ENCODE results near the gene TSPOAP1.

Gene TSPOAP1

GRCh38 chr17:58330538-58330996 is 2.0 kb upstream of the TSPOAP1 start:
- Histone ChIP-seq H3K4me1 (ENCODE audit: control insufficient read depth, insufficient read depth, low read length) (peaks cover 21% of the 10 kb centered on the region), H3K4me3 (ENCODE audit: low read depth, low read length) (peak overlapping the region; percentile 89), H3K36me3 (ENCODE audit: control insufficient read depth, insufficient read depth, low read length) (peaks cover 3% of the 10 kb centered on the region), H3K9ac (ENCODE audit: low read depth, low read length) (peak overlapping the region; percentile 92), H3K9me3 (ENCODE audit: control insufficient read depth, insufficient read depth, low read length) (no peaks in the 10 kb centered on the region), H3K27me3 (ENCODE audit: control insufficient read depth, insufficient read depth, low read length) (no peaks in the 10 kb centered on the region)

GRCh38 chr17:58329810-58330537 is 1.4 kb upstream of the TSPOAP1 start:
- Histone ChIP-seq H3K4me3 (ENCODE audit: low read depth, low read length) (peak overlapping the region; percentile 89), H3K9ac (ENCODE audit: low read depth, low read length) (peak overlapping the region; percentile 92), H3K4me1 (ENCODE audit: control insufficient read depth, insufficient read depth, low read length) (peaks cover 21% of the 10 kb centered on the region), H3K9me3 (ENCODE audit: control insufficient read depth, insufficient read depth, low read length) (no peaks in the 10 kb centered on the region), H3K36me3 (ENCODE audit: control insufficient read depth, insufficient read depth, low read length) (peaks cover 3% of the 10 kb centered on the region), H3K27me3 (ENCODE audit: control insufficient read depth, insufficient read depth, low read length) (peaks cover under 1% of the 10 kb centered on the region)

GRCh38 chr17:58329035-58329809 is 627 bp upstream of the TSPOAP1 start:
- Histone ChIP-seq H3K9me3 (ENCODE audit: control insufficient read depth, insufficient read depth, low read length) (no peaks in the 10 kb centered on the region), H3K4me1 (ENCODE audit: control insufficient read depth, insufficient read depth, low read length) (peaks cover 23% of the 10 kb centered on the region), H3K9ac (ENCODE audit: low read depth, low read length) (no peak overlapping the region), H3K4me3 (ENCODE audit: low read depth, low read length) (peak overlapping the region; percentile 30), H3K27me3 (ENCODE audit: control insufficient read depth, insufficient read depth, low read length) (peaks cover 3% of the 10 kb centered on the region), H3K36me3 (ENCODE audit: control insufficient read depth, insufficient read depth, low read length) (peaks cover 3% of the 10 kb centered on the region)

GRCh38 chr17:58327363-58328194 is 1.0 kb downstream of the TSPOAP1 start:
- Histone ChIP-seq H3K4me1 (ENCODE audit: control insufficient read depth, insufficient read depth, low read length) (peaks cover 17% of the 10 kb centered on the region), H3K4me3 (ENCODE audit: low read depth, low read length) (no peak overlapping the region), H3K9ac (ENCODE audit: low read depth, low read length) (no peak overlapping the region), H3K9me3 (ENCODE audit: control insufficient read depth, insufficient read depth, low read length) (no peaks in the 10 kb centered on the region), H3K27me3 (ENCODE audit: control insufficient read depth, insufficient read depth, low read length) (peaks cover 17% of the 10 kb centered on the region), H3K36me3 (ENCODE audit: control insufficient read depth, insufficient read depth, low read length) (peaks cover 3% of the 10 kb centered on the region)

GRCh38 chr17:58326609-58327362 is 1.8 kb downstream of the TSPOAP1 start:
- Histone ChIP-seq H3K9me3 (ENCODE audit: control insufficient read depth, insufficient read depth, low read length) (no peaks in the 10 kb centered on the region), H3K36me3 (ENCODE audit: control insufficient read depth, insufficient read depth, low read length) (peaks cover 3% of the 10 kb centered on the region), H3K27me3 (ENCODE audit: control insufficient read depth, insufficient read depth, low read length) (peaks cover 19% of the 10 kb centered on the region), H3K9ac (ENCODE audit: low read depth, low read length) (no peak overlapping the region), H3K4me3 (ENCODE audit: low read depth, low read length) (no peak overlapping the region), H3K4me1 (ENCODE audit: control insufficient read depth, insufficient read depth, low read length) (peaks cover 17% of the 10 kb centered on the region)

- H3K9ac ChIP-seq (ENCODE audit: low read depth, low read length): no peak overlapping the region
- no peak overlapping the region for H3K4me3 ChIP-seq (ENCODE audit: low read depth, low read length)
- peaks cover 17% of the 10 kb centered on the region for H3K4me1 ChIP-seq (ENCODE audit: control insufficient read depth, insufficient read depth, low read length)
- H3K9me3 ChIP-seq (ENCODE audit: control insufficient read depth, insufficient read depth, low read length): no peaks in the 10 kb centered on the region
- peaks cover 2% of the 10 kb centered on the region for H3K36me3 ChIP-seq (ENCODE audit: control insufficient read depth, insufficient read depth, low read length)
- peaks cover 19% of the 10 kb centered on the region for H3K27me3 ChIP-seq (ENCODE audit: control insufficient read depth, insufficient read depth, low read length)
Measured at GRCh38 chr17:58325976-58326468, 2.6 kb downstream of the TSPOAP1 start.

- no peaks in the 10 kb centered on the region for H3K36me3 ChIP-seq (ENCODE audit: control insufficient read depth, insufficient read depth, low read length)
- H3K4me3 ChIP-seq (ENCODE audit: low read depth, low read length): no peak overlapping the region
- H3K4me1 ChIP-seq (ENCODE audit: control insufficient read depth, insufficient read depth, low read length): peaks cover 17% of the 10 kb centered on the region
- H3K9me3 ChIP-seq (ENCODE audit: control insufficient read depth, insufficient read depth, low read length): no peaks in the 10 kb centered on the region
- no peak overlapping the region for H3K9ac ChIP-seq (ENCODE audit: low read depth, low read length)
- H3K27me3 ChIP-seq (ENCODE audit: control insufficient read depth, insufficient read depth, low read length): peaks cover 19% of the 10 kb centered on the region
Measured at GRCh38 chr17:58325289-58325726, 3.3 kb downstream of the TSPOAP1 start.

- no peaks in the 10 kb centered on the region for H3K9me3 ChIP-seq (ENCODE audit: control insufficient read depth, insufficient read depth, low read length)
- peaks cover 19% of the 10 kb centered on the region for H3K27me3 ChIP-seq (ENCODE audit: control insufficient read depth, insufficient read depth, low read length)
- peak overlapping the region; percentile 73 for H3K4me3 ChIP-seq (ENCODE audit: low read depth, low read length)
- peak overlapping the region; percentile 60 for H3K9ac ChIP-seq (ENCODE audit: low read depth, low read length)
- no peaks in the 10 kb centered on the region for H3K36me3 ChIP-seq (ENCODE audit: control insufficient read depth, insufficient read depth, low read length)
- peaks cover 12% of the 10 kb centered on the region for H3K4me1 ChIP-seq (ENCODE audit: control insufficient read depth, insufficient read depth, low read length)
Measured at GRCh38 chr17:58324409-58325288, 3.9 kb downstream of the TSPOAP1 start.

GRCh38 chr17:58324056-58324408 is 4.6 kb downstream of the TSPOAP1 start:
- Histone ChIP-seq H3K4me3 (ENCODE audit: low read depth, low read length) (peak overlapping the region; percentile 73), H3K9ac (ENCODE audit: low read depth, low read length) (peak overlapping the region; percentile 65), H3K4me1 (ENCODE audit: control insufficient read depth, insufficient read depth, low read length) (peaks cover 8% of the 10 kb centered on the region)

GRCh38 chr17:58323366-58324055 is 5.1 kb downstream of the TSPOAP1 start:
- Histone ChIP-seq H3K27me3 (ENCODE audit: control insufficient read depth, insufficient read depth, low read length) (peaks cover 19% of the 10 kb centered on the region), H3K9me3 (ENCODE audit: control insufficient read depth, insufficient read depth, low read length) (no peaks in the 10 kb centered on the region), H3K4me1 (ENCODE audit: control insufficient read depth, insufficient read depth, low read length) (peaks cover 6% of the 10 kb centered on the region), H3K36me3 (ENCODE audit: control insufficient read depth, insufficient read depth, low read length) (no peaks in the 10 kb centered on the region), H3K9ac (ENCODE audit: low read depth, low read length) (peak overlapping the region; percentile 65), H3K4me3 (ENCODE audit: low read depth, low read length) (peak overlapping the region; percentile 73)

More at GRCh38 chr17:58324056-58324408, 4.6 kb downstream of the TSPOAP1 start:
- no peaks in the 10 kb centered on the region for H3K36me3 ChIP-seq (ENCODE audit: control insufficient read depth, insufficient read depth, low read length)
- H3K9me3 ChIP-seq (ENCODE audit: control insufficient read depth, insufficient read depth, low read length): no peaks in the 10 kb centered on the region
- H3K27me3 ChIP-seq (ENCODE audit: control insufficient read depth, insufficient read depth, low read length): peaks cover 19% of the 10 kb centered on the region
